Brain pericyte (primary cell): ENCODE results near the gene AUTS2.

Experiments used
- DNase-seq: peaks from one replicate; pipeline ENCODE4 v3.0.0-alpha.2; 2012; ENCODE audit warnings: low read depth, low spot score

Gene AUTS2

DNA sequence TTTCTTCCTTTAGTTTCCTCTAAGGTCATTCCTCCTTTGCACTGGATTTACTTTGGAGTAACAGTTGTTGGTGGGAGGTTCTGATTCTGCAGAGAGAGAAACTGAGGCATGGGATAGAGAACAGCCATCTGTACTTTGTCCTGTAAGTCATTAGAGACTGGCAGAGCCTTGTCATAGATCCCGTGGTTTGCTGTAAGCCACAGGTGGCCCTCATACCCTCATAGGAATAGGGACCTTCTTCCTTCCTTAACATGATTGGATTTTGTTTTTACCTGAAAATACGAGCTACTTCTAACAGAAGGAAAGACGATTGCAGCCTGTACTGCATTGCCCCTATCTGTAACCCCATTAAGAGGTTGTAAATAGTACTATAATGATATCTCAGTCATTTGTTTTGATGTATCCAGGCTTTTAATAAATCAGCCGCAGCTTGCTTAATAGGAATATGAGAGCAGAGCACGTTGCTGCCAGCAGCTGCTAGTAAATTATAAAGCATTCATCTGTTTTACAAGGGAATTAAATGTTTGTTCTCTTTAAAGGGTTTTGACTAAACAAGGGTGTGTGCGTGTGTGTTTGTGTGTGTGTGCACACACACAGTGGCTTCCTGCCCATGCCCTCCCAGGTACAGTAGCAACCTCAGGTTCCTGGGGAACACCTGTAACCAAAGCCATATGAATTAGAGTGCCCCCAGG lies 249.8 kb downstream of the AUTS2 start:
- DNase-seq, result no peak

DNA sequence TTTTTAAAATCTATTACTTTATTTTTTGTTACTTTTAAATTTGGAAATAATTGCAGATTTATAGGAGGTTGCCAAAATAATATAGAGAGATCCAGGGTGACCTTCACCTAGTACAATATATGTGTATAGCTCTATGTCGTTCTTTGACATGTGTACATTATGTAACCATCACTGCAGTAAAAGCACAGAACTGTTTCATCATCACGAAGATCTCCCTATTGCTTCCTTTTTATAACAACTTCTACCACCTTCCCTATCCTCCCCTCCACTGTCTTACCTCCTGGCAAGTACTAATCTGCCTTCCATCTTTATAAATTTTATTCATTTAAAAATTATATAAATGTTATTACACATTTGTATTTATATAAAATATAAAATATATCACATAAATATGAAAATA lies 251.0 kb downstream of the AUTS2 start:
- no peak for DNase-seq

DNA sequence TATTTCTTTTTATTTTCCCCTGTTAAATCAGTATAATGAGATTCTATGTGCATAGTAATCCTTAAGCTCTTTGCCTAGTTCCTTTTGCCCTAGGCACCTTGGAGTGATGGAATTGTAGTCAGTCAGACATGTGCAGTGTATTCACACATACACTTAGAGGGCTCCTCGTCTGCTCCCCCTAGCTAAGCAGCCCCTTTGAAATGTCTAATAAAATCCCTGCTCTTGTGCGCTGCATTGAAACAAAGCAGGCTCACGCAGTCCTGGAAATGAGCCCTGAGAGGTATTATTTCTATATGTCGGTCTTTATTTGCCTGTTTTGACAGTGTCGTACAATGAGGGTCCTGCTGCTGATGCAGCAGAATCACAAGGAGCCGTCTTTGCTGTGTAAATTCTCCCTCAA lies 258.7 kb downstream of the AUTS2 start:
- no peak for DNase-seq

DNA sequence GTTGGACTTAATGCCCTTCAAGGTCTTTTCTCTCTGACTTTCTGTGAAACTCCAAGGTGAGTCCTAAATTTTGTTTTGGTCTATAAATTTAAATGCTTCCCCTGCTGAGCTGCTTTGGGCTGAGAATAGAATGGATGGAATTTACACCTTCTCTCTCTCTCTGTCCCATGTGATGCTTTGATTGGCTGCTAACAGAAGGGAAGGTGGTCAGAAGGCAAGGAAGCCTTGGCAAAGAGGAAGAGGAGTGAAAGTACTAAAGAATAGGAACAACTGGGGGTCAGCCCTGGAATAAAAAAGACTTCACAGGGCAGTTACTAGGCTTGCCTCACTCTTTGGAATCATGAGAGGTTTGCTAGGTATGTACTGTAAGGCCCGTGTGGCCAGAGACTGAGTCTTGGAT lies 260.2 kb downstream of the AUTS2 start:
- DNase-seq, result no peak

DNA sequence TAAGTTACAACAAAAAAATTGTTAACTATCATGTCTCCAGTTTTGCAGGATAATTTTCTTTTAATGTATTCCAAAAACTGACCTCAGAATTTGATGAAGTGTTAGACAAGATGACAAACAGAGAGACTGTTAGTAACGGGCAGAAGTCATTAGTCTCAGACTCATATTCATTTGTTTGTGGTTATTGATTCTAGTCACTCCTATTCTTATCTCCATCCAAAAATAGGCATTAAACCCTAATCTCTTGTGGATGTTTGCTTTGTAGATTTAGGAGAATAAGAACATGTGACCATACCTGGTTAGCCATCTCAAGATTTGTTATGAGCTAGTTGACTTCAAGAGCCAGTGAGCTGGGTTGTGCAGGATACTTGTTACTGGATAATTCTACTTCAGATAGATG lies 261.1 kb downstream of the AUTS2 start:
- no peak for DNase-seq

DNA sequence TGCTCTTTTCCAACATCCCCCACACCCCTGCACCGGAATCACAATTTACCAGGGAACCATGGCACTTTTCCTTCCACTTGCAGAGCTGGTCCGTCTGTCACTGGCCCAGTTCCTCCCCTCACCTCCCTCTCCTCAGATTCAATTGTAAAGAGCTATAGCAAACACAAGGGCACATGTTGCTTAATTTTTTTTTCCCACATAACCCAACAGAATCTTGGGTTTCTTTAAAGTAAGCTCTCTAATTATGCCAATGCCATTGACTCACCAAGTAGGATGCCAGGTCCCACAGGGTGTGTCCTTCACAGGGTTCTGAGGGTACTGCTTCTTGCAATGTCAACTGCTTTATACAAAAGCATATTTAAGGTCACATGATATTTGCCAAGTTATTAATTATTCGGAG lies 262.2 kb downstream of the AUTS2 start:
- DNase-seq, result no peak

DNA sequence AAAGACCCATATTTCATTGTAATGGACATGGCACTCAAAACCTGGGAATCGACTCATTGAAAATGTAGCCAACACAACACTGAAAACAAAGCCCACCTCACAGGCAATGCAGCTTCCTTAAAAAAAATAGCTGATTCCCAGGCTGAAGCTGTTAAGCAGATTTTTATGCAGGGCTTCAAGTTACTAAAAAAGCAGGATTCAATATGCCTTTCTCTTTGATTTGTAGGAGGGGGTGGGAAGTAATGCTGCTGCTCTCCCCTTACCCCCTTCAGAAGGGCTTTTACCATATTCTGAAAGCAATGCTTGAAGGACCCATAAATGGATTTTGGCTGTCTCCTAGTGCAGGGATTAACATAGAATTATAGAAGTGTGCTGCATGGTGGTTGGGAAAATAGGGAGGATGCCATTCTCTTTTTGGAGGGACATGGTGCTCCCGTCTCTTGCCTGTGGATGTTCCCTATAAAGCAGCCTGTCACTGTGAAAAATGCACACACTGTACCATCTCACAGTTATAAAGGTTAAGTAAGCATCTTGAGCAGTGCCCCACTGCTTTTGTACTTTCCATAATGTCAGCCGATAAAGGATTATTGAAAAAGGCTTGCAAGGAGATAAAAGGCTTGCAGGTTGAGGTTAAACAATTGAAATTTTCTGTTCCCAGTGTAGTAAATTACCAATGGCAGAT lies 262.8 kb downstream of the AUTS2 start:
- DNase-seq, result no peak

DNA sequence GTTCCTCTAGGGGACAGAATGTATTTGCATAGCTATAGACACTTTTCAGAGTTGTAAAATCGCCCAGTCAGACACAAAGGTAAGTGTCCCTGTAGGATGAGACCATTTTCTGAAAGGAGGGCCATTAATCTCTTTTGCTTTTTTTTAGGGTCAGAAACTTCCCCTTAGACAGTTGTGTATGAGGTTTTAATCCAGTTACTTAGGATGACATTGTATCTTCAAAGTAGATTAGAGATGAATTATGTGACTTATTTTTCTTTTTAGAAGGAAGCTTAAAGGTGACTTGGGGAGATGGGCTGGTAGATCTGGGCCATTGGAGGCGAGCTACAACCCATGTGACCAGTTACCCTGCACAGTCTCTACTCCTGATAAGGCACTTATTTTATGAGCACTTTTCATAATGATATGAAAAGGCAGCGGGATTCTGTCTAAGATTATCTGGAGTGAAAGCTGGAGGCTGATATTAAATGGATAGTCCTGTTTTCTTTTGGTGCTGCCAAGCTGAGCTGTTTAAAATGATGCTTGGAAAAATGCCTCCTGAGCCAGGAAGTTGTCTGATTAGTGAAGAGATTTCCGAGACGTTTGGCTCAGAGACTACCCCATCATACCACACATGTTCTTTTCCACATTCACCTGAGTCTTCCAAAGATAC lies 264.3 kb downstream of the AUTS2 start:
- DNase-seq, result no peak

DNA sequence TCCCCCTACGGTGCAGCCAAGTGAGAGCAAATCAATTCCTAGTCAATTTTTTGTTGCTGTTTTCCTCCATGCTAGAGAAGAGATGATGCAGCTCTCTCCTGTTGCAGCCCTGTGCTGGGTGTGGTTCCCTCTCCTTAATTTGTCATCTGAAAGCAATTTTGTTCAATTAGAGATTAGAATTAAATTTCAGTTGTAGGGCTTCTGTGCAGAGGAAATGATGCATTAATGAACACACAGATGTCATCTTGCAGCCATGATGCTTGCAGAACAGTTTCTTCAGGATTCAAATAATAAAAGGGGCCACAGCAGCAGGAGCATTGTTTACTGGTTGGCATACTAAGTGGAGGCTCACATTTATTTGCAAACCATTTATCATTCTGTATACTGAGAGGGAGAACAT lies 266.0 kb downstream of the AUTS2 start:
- no peak for DNase-seq

DNA sequence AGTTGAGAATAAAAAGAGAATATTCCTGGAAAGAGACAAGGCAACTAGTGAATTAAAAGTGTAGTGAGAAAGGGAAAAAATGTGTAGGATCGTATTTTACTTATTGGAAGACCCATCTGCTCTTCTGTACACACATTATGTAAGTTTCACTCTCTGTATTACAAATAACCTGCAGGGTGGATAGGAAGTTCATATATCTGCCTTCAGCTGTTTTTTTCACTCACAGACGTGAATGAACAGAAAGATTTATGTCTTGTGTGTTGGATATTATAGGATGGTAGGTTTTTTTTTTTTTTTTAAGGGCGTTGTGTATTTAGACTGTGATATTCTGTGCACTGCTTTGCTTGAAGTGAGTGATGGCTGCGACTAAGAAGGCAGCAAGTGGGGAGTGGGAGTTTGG lies 266.5 kb downstream of the AUTS2 start:
- no peak for DNase-seq

DNA sequence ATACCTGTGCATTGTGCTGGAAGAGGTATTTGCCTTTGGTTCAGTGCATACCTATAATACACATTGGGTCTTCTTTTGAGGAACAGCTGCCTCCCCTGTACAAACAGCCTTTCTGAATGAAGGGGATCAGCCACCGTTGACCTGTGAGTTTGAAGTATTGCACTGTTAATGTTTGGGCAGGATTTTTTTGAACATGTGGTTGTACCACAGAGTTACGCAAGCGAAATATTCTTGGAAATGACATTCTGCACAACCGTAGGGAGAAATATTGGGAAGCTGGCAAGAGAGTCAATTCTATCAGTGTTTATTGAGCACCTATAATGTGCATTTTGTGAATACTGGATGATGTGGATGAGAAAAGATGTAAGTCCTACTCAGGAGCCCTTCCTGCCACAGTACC lies 270.6 kb downstream of the AUTS2 start:
- DNase-seq, result no peak

DNA sequence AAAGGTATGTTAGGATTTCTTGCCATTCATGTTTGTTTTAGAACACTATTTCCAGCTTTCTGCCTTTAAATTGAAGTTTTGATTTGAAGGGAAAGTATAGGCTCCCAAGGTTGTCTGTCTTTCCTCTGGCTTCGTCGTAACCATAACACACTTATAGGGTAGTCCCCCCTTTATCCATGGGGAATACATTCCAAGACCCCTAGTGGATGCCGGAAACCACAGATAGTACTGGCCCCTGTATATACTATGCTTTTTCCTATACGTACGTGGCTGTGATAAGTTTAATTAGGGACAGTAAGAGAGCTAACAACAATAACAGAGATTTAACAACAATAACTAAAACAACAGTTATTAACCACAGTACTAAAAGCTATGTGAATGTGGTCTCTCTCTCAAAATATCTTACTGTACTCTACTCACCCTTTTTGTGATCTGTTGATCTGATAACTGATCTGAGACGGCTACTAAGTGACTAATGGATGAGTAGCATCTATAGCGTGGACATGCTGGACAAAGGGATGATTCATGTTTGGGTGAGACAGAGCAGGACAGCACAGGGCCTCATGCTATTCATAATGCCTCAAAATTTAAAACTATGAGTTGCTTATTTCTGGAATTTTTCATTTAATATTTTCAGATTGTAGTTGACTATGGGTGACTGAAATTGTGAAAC lies 273.1 kb downstream of the AUTS2 start:
- DNase-seq, result no peak

DNA sequence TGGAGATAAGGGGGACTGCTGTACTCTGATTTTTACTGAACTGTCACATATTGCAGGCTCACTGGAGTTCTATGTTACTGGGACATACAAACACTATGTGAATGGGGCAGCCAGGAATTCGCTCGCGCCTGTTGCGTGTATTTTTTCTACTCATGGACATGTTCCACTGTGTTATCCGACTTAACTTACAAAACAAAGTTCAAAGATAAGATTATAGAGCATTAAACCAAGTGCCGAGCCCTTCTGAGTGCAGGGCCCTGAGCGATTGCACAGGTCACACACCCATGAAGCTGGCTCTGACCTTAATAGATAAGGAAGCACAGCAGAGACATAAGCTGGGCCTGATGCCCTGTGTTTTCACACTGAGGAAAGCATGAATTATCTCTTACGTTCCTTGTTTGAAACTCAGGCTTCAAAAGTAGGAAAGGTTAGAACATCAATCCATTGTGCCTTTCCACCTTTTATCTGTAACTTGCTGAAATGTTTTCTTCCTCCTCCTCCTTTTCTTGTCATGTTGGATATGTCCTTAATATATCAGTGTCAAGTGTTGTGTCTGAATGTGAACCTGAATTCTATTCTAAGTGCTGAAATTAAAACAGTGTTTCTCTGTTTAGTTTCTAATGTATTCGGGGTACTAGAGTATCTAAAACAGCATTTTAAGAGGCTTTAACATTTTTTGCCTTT lies 273.8 kb downstream of the AUTS2 start:
- DNase-seq, result no peak

DNA sequence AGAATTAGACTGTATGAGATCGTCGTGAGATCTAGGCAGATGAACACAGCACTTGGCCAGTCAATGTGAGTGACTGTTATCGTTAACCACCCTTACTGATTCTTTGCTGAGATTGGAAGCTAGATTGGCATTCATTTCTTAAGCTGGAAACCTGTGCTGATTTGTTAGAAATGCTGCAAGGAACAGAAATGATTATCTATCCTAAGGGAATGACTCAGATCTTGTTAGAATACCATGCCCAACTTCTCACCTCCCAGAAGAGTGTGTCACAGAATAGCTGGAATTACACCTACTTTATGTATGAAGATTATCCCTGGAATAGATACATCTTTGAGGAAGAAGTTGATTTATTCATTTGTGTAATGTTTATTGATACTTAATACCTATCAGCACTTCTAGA lies 275.2 kb downstream of the AUTS2 start:
- DNase-seq, result no peak

DNA sequence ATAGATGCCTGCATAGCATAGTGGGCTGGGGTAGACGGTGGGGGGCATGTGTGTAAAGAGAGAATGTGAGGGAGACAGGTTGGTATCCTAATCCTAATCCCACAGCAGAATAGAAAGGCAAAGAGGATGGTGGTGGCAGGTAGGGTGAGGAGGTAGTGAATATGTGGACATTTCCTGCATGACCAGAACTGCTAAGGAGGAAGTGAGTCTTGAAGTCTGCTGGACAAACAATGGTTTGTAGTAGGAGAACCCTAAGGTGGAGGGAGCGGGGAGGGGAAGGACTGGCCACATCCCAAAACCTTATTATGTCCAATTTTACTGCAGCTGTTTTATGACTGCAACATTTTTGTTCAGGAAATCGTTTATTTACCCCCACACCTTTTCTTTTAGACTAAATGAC lies 279.7 kb downstream of the AUTS2 start:
- DNase-seq, result no peak

DNA sequence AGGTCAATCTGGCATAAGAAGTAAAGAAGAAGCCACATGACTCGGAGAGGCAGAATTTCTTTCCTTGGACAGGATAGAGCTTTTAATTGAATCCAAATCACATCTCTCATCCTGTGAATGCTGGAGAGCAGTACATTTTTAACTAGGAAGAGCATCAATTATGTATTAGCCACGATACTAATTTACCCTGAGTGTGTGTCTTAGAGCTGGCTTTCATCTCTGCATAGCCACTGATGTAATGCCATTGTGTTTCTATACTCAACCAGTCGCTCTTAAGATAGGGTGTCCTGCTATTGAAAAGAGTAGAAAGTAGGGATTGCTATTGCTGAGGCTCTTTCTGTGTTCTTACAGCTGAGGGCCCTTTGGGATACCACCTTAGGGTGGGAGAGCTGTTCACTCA lies 280.3 kb downstream of the AUTS2 start:
- DNase-seq, result no peak

DNA sequence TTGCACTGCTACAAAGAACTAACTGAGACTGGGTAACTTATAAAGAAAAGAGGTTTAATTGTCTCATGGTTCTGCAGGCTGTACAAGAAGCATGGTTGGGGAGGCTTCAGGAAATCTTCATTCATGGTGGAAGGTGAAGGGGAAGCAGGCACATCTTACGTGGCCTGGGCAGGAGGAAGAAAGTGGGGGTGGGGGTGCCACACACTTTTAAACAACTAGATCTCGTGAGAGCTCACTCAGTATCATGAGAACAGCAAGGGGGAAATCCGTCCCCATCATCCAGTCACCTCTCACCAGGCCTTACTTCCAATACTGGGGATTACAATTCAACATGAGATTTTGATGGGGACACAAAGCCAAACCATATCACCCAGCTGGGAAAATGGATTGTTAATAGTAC lies 281.7 kb downstream of the AUTS2 start:
- DNase-seq, result no peak

DNA sequence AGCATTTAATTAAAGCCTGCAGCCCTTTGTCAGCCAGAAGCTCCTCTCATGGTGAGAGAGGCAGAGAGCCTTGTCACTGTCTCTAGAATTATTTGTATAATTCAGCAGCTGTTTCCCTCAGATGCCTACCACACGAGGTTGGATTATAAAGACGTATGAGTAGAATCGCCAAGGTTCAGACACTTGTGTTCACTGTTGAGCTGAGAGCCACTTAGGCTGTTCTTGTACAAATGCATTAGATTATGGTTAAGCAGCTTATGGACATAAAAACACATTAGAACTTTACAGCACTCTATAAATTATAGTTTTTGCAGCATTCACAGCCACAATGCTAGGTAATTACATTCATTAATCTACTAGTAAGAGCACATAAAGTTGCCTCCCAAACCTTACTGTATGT lies 282.6 kb downstream of the AUTS2 start:
- no peak for DNase-seq

DNA sequence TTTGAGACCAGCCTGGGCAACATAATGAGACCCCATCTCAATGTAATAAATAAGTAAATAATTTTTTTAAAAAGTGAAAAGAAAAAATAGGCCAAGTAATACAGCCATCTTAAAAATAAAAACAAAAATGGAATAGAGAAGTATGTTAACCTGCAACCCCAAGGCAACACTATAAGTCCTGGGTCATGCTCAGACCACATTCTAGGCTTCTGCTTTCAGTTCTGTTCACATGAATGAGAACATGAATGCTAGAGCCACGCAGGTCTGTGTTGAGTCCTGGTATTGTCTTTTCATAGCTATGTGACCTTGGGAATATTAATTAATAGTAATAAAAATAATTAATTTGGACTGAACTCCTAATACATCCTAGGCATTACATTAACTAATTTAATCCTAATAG lies 284.0 kb downstream of the AUTS2 start:
- DNase-seq, result no peak

DNA sequence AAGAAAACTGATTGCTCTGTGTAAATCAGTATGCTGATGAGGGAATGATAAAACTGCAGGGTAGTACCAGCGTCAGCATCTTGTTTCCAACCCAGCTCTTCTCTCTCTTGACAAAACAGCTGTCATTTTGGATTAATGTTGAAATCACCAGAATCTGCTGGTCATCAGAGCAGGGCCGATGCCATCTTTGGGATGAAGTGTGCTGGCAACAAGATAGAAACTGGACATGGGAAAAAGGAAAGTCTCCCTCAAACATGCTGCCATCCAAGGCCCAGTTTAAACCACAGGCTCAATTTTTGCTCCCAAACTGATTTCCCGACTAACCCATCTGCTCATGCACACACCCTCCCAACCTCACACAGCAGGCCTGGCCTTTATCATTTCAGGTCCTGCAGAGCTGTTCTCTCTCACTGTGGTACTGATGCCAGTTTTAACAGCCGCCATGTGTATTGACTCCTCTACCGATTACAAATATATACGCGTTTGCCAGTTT lies 285.2 kb downstream of the AUTS2 start:
- no peak for DNase-seq

DNA sequence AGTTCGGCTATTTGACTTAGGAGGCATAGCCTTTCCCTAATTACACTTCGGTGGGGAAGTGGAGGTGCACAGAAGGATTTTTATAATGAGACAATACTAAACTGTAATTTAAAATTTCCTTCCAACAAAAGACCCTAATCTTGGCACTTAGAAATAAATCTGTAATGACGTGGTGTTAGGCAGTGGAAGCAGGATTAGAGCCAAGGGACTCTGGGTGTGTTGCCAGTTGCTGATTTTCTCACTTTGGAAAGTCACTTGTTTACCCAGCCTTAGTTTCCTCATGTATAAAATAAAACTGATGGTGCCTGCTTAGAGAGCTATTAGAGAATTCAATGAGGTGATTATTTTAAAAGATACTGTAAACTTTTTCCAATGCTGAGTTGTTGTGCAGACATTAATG lies 287.2 kb downstream of the AUTS2 start:
- no peak for DNase-seq
